ENCODE results near the gene MXI1.
"Not testable (repeated sequence)": the region's sequence is repeated elsewhere in the genome, so short reads cannot be mapped to it uniquely, and the experiment has no call there.

MXI1 gene

DNA sequence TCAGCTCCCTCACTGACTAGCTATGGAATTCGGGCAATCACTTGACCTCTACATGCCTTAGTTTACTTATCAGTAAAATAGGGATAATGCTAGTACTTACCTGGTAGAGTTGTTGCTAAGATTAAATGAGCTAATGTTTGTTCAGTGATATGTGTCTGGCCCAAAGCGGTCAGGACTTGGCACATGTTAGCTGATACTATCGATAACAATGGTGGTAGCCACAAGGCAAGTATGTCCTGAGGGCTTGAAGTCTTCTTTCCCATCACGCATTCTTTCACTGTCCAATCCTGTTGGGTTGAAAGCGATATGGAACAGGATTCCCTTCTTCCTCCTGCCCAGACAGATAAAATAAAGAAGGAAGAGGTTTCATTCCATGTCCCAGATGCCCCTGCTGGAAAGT is 25.5 kb upstream of the MXI1 start:
- no peak for DNase-seq

DNA sequence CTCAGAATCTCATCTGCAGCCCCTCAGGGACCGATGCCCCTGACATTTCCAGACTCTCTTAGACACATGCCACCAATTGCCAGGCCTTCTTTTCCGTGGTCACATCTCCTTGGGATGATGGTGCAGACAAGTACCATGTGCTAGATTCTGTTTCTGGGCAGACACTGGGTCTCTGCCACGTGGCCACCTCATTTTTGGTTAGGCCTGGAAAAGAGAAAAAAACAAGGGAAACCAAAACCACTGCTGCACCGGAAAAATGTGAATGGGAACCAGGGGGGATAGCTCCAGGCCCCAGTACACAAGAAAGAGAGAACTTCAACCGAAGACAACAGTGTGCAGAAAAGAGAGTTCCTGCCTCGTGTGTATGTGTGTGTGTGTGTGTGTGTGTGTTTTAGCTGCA is 23.0 kb upstream of the MXI1 start:
- no peak for DNase-seq

DNA sequence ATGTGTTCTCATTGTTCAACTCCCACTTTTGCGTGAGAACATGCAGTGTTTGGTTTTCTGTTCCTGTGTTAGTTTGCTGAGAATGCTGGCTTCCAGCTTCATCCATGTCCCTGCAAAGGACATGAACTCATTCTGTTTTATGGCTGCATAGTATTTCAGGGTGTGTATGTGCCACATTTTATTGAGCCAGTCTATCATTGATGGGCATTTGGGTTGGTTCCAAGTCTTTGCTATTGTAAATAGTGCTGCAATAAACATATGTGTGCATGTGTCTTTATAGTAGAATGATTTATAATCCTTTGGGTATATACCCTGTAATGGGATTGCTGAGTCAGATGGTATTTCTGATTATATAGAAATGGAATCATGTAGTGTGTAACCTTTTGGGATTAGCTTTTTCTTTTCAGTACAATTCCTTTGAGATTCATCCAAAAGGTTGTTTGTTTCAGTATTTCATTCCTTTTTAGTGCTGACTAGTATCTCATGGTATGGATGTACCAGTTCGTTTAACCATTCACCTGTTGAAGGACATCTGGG is 21.7 kb upstream of the MXI1 start:
- DNase-seq, result not testable (repeated sequence)

- no peak for DNase-seq
Observed at GRCh38 chr10:110190170-110190569, 17.2 kb upstream of the MXI1 start.

DNA sequence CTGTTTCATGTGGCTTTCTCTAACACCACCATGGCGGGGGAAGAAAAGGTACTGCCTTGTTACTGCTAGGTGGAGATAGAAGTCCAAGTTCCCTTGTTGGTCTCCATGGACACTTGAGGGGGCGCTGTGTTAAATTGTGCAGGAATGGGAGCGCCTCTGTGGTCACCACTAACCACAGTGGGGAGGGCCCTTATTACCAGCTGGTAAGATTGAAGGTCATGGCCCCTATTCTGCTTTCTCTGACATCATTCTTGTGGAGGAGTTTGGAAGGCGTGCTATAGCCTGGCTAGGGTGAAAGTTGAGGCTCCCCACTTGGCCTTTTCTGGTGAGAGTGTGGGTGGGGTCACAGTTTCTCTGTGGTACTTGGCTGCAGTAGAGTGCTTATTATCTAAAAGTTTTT is 14.9 kb upstream of the MXI1 start:
- no peak for DNase-seq

DNA sequence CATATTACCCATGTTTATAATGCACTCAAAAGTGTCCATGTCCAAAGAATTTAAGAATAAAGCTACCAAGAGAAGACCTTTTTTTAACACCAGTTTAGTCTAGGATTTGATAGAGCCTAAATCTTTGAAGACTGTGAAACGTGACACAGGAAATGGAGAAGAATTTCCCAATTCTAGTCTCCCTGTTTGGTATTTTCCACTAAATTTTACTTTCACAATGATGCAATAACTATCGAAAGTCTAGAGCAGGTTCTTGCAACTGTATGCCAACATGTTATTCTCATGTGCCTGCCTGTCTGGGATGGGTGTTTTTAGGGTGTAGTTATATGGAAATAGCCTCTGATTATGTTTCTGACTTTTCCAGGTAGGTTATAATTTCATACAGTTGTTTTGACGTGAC is 6.9 kb upstream of the MXI1 start:
- DNase-seq, result no peak

- not testable (repeated sequence) for DNase-seq
Observed at GRCh38 chr10:110201046-110201445, 6.4 kb upstream of the MXI1 start.

DNA sequence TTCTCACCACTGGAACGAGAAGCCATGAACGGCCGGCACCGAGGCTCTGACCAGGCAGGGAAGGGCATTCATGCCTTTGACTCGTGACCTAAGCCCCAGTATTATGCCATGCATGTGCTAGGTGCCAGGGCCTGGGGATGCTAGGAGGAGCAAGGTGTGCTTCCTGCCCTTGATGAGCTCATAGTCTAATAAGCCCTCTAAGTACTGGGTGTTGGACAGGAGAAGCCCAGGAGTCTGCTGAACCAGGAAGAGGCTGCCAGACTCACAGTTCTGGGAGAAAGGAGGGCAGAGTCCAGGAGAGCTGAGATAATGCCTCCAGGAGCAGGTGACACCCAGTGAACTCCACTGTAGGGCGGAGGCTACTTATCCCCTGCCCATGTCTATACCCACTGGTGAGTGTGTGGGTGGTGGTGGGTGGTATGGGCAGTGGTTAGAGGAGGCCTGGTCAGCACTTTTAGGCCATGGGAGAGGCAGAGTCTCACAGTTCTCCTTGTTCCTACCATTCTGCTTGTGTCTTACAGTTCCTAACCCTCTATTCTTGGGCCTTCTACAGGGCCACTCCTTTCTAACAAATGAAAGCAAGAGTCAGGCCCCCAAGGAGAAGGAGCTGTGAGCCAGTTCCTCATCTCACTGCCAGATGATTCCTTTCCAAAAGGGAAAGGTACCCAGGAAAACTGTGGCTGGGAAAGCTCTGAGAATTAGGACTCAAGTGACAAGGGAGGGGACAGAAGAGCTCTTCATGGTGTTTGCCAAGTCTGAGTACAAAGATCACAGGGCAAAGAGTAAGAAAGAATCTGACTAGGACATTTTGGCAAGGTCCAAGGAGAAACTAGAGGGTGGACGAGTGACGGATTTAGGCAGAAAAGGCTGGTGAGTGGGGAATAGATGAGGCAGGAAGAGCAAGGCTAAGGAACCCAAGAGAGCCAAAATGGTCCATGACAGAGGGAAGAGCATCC is 3.6 kb upstream of the MXI1 start:
- no peak for DNase-seq

DNA sequence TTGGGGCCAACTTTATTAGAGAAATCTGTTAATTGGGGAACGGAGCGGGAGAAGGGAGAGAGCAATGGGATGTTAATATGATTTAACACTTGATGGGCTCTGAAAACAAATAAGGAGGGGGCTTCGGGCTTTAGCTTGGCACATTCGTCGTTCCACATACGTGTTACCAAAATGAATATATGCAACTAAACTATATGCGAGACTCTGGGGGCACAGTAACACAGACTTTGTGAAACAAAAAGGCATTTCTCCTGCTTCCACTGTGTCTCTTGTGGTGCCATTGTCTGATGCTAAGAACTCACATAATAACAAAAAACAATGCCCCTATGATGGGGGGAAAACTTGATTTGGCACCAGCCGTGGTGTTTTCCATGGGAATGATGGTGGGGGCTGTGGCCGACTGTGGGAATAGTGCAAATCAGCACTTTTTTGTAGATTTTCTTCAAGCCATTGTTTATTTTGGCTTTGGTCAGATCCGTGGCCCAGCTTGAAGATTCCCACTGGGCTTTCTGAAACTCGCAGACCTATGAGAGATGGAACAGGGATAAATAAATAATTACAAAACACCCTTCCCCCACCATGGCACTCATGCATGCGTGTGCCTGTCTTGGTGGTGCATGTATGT is 2.2 kb upstream of the MXI1 start:
- no peak for DNase-seq

GRCh38 chr10:110207805-110208613 is 604 bp downstream of the MXI1 start:
- DNase-seq, result peak; percentile 51

DNA sequence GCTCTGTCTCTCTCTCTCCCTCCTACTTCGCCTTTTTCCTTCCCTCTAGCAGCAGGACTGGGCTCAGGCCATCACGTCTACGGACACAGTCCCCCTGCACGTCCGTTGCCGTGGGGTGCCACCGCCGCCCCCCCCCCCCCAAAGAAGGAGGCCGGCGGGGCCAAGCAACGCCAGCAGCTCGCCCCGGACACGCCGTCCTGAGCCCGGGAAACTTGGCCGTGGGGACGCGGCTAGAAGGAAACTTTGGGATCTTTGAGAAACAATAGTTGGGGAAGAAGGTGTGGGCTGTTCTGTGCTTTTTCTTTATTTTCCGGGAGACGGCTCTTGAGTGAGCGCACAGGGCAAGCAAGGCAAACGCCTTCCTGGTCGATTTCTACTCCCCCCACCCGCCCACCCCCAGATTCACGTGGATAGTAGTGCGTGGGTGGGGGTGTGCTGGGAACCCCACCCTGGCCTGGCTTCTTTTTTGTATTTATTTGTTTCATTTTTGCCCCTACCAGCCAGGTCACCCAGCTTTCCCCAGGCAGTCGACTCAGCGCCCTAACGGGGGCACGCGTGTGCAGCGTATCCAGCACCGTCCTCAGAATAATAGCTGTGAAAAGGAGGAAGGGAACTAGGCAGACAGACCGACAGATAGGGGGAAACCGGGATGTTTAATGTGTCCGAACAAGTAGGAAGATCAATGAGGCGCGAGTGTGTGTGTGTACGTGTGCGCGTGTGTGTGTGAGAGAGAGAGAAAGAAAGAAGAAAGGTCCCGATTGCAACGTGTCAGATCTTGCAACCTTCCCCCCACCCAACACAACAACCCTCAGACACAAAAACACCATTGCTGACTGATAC is 1.4 kb downstream of the MXI1 start:
- peak; percentile 55 for DNase-seq

DNA sequence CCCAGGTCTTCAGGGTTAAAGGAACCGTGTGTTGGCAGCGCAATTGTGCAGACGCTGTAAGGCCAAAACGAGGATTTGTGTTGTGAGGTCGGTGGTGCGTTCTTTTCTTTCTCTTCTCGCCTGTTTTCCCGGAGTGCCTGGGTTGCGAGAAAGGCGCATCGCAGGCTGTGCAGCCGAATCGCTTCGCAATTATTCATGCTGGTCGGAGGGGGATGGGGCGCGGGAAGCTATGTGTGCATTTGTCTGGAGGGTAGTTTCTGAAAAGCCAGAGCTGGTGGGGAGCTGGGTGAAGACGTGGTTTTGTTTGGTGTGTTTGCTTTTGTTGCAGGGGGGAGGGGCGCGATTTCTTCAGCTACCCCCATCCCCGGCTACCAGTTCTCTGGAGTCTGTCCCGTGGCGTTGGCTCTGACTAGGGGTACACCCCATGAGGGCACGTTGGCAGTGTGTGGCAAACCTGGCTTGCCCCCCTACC is 2.1 kb downstream of the MXI1 start:
- DNase-seq, result peak; percentile 75

GRCh38 chr10:110209926-110210673 is 2.7 kb downstream of the MXI1 start:
- DNase-seq, result peak; percentile 73

DNA sequence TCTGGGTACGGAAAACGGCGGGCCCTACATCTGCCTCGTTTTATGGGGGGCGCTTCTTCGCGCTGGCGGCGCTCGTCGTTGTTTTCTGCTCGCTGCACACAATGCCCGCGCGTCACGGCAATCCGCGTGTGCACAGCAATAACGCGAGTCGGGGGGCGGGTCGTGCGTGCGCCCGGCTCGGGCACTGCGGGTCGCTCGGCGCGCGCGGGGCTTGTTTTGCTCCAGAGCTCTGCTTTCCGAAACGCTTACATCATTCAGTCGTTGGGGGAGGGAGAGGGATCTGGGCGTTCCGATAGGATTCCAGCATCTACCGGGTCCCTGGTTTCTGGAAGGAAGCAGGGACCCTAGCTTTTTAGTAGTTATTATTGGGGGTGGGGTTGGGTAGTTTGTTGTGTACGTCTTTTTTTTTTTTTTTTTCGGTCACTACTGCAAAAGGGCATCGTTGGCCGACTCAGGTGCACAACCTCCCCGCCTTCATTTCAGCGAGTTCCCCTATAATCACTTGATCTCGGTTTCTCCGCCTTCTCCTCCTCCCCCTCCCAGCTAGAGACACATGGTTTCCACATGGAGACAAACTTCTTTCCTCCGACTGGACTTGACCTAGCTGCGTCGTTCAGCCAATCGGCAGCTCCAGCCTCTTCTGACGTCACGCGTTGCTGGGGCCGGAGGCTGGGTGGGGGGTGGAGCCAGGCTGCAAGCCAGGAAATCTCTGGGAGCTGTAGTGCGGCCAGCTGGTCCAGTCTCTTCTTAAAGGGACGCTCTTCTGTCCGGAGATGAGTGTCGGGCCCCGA is 3.5 kb downstream of the MXI1 start:
- peak; percentile 95 for DNase-seq

GRCh38 chr10:110211465-110211843 is 4.0 kb downstream of the MXI1 start:
- no peak for DNase-seq

DNA sequence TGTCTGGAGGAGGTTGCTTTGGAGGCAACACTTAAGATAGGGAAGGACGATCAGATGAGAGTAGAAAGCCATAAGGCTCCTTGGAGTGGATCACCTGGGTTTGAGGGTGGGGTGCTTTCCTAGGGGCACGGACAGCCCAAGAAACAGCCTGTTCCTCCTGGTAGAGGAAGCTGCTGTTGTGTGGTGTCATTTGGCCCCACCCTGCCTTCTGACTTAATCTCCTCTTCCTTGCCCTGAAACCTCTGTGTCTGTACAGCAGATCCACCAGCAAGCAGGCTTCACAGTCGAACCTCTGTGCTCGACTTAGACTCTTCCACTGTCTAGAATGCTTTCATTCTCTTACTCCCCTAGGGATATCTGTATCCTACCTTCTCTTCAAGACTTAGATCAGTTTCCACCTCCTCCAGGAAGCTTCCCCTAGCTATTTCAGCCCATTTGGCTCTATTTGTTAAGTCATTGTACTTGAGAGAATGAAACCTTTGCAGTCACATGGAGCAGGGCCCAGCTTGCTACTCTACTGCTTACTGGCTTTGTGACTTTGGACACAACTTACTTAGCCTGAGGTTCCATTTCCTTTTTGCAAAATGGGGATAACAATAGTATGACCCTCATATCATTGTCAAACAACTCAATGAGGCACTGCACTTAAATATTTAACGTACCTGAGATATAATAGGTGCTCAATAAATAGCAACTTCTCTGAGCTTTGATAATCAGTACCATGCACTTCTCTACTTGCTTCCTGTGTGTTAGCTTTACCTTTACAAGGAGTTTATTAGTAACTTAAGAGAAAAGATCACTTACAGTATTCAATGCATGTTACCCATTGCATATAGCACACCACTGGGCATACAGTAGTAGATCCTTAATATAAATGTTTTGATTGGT is 5.0 kb downstream of the MXI1 start:
- DNase-seq, result no peak

GRCh38 chr10:110214371-110214826 is 7.0 kb downstream of the MXI1 start:
- peak; percentile 3 for DNase-seq

- DNase-seq, result no peak
Observed at GRCh38 chr10:110215286-110216170, 8.1 kb downstream of the MXI1 start.

All from NCI-H69 (cell line).